NCI-H1694 (cell line): ENCODE measurements around the gene LTBP1.

ENCODE experiments used
- DNase-seq: peaks from one replicate; lab custom pipeline; 2025; lab: John Stamatoyannopoulos, UW

Gene LTBP1

GRCh38 chr2:33307659-33308270 lies 361.0 kb downstream of the LTBP1 start:
- no peak for DNase-seq

GRCh38 chr2:33312355-33312754 lies 365.6 kb downstream of the LTBP1 start:
- DNase-seq, result no peak

GRCh38 chr2:33313039-33313438 lies 366.3 kb downstream of the LTBP1 start:
- DNase-seq, result no peak

- DNase-seq, result no peak
Observed at GRCh38 chr2:33314541-33314940, 367.8 kb downstream of the LTBP1 start.

GRCh38 chr2:33316328-33316727 lies 369.6 kb downstream of the LTBP1 start:
- no peak for DNase-seq

- DNase-seq, result no peak
Observed at GRCh38 chr2:33317369-33318007, 370.7 kb downstream of the LTBP1 start.

GRCh38 chr2:33318456-33318855 lies 371.7 kb downstream of the LTBP1 start:
- no peak for DNase-seq

- DNase-seq, result no peak
Observed at GRCh38 chr2:33320573-33320972, 373.8 kb downstream of the LTBP1 start.

- no peak for DNase-seq
Observed at GRCh38 chr2:33321236-33321771, 374.6 kb downstream of the LTBP1 start.

- DNase-seq, result no peak
Observed at GRCh38 chr2:33321876-33322483, 375.2 kb downstream of the LTBP1 start.

- DNase-seq, result no peak
Observed at GRCh38 chr2:33322612-33323011, 375.9 kb downstream of the LTBP1 start.

GRCh38 chr2:33323957-33324356 lies 377.2 kb downstream of the LTBP1 start:
- no peak for DNase-seq

- no peak for DNase-seq
Observed at GRCh38 chr2:33326100-33326499, 379.3 kb downstream of the LTBP1 start.

GRCh38 chr2:33333433-33333832 lies 386.7 kb downstream of the LTBP1 start:
- no peak for DNase-seq

- DNase-seq, result no peak
Observed at GRCh38 chr2:33334083-33334482, 387.3 kb downstream of the LTBP1 start.

- no peak for DNase-seq
Observed at GRCh38 chr2:33335516-33335915, 388.8 kb downstream of the LTBP1 start.

- DNase-seq, result no peak
Observed at GRCh38 chr2:33336036-33336625, 389.4 kb downstream of the LTBP1 start.

GRCh38 chr2:33337385-33337960 lies 390.7 kb downstream of the LTBP1 start:
- DNase-seq, result no peak

- no peak for DNase-seq
Observed at GRCh38 chr2:33337981-33338380, 391.2 kb downstream of the LTBP1 start.

GRCh38 chr2:33339269-33339668 lies 392.5 kb downstream of the LTBP1 start:
- no peak for DNase-seq

- DNase-seq, result no peak
Observed at GRCh38 chr2:33340280-33340679, 393.5 kb downstream of the LTBP1 start.

GRCh38 chr2:33342171-33342570 lies 395.4 kb downstream of the LTBP1 start:
- DNase-seq, result no peak

GRCh38 chr2:33342705-33343104 lies 396.0 kb downstream of the LTBP1 start:
- DNase-seq, result no peak
